Body of pancreas (tissue), 4 donors: Measurements from ENCODE around the gene ASAP2. TPM values are rescaled to one million over a fixed set of nuclear protein-coding genes. Genes with fewer than 3 reads are reported as not detected.

Experiments
- ATAC-seq: fragments of 150-250 bp; one replicate; pipeline ENCODE4 v1.9.1; 2016
- DNase-seq, 4 donors: peaks; one replicate each; pipeline ENCODE4 v3.0.0-alpha.2; 2019
- H3K27ac ChIP-seq, 4 donors: fragments of 200-600 bp; sonication (generic); 1 replicate in 3 of 4; 2 replicates in 1 of 4; pipeline versions ENCODE4 v1.5.1 to v1.6.1; 2016 to 2019; ENCODE audit warnings: mild to moderate bottlenecking in 1 of 4, mixed read lengths in 1 of 4, moderate library complexity in 1 of 4
- H3K27me3 ChIP-seq, 2 donors: fragments of 200-600 bp; sonication (generic); one replicate each; pipeline ENCODE4 v1.6.0; 2016; ENCODE audit warnings: mild to moderate bottlenecking in 1 of 2
- H3K36me3 ChIP-seq, 2 donors: fragments of 200-600 bp; sonication (generic); replicated peaks in 1 of 2; 2 replicates each; pipeline ENCODE4 v1.5.1; 2016; ENCODE audit warnings: low read depth in 2 of 2; ENCODE audit not compliant: insufficient read depth in 1 of 2
- H3K4me1 ChIP-seq: fragments of 200-600 bp; sonication (generic); one replicate; pipeline ENCODE4 v1.6.0; 2016
- H3K4me3 ChIP-seq, 2 donors: fragments of 200-600 bp; sonication (generic); 1 replicate in 1 of 2; 2 replicates in 1 of 2; pipeline ENCODE4 v1.5.1; 2016 to 2019
- H3K9me3 ChIP-seq, 3 donors: fragments of 200-600 bp; sonication (generic); 1 replicate in 2 of 3; 2 replicates in 1 of 3; pipeline ENCODE4 v1.5.1; 2016
- CTCF ChIP-seq, 7 experiments: fragments of 450-650 bp in 4 of 7; fragments of 200-600 bp in 3 of 7; sonication (generic) in 3 of 7; IDR thresholded peaks; one replicate each; pipeline ENCODE4 v1.5.1; 2016 to 2019; ENCODE audit warnings: antibody characterized with exemption in 7 of 7
- POLR2A ChIP-seq, 3 donors: fragments of 450-650 bp; IDR thresholded peaks; one replicate each; pipeline ENCODE4 v1.6.1; 2016; ENCODE audit warnings: antibody characterized with exemption in 3 of 3, mild to moderate bottlenecking in 2 of 3
- WGBS, 2 donors: methylation state at CpG; one replicate each; pipeline ENCODE4 v1.1.5; 2017; 5-methylcytosine and 5-hydroxymethylcytosine counted together
- intact Hi-C: fragments of 100-400 bp; cut with DNase I; formaldehyde crosslinking; loops from one replicate; pipeline ENCODE4 v1.15.1; 2023
- total RNA-seq, 2 donors: library from RNA; depleted of rRNA; stranded (reverse); fragments of >200 nt; gene quantifications; one replicate each; pipeline ENCODE4 v1.1.0, GENCODE V29; 2016

ASAP2 gene
- total RNA-seq, 2 donors from 2014 or later, result 12.5 to 23.7 TPM

DNA sequence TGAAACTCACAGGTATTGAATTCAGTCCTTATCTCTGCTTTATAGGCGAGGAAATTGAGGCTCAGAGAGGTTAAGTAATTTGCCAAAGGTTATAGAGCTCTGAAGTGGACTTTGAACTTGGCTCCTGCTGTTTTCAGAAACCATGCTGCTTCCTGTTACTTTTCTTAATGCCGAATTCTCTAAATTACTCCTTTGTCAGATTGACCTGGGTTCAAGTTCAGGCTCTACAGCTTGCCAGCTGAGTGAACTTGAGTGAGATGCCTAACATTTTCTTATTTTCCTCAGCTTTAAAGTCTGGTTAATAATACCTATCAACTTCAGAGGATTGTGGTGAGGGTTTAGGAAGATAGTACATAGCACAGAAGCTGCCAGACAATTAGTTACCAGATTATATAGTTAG, 3.4 kb downstream of the ASAP2 start:
- DNase-seq, result no peak
- intact Hi-C loops, result no loop called here
- Histone ChIP-seq H3K27me3 (no peaks in the 10 kb centered on the region), H3K27ac (peak overlapping the region in 1 of 4 donors; percentile 14), H3K4me3 (no peak overlapping the region), H3K9me3 (no peaks in the 10 kb centered on the region), H3K4me1 (peaks cover 61% of the 10 kb centered on the region), H3K36me3 (no peaks in the 10 kb centered on the region)
- 14 to 18% methylated on average over 2 of the region's 2 CpGs for WGBS, 2 donors
- ATAC-seq, result no peak
- TF ChIP-seq CTCF (IDR thresholded peaks at IDR 0.05) (no peak), POLR2A (IDR thresholded peaks at IDR 0.05) (no peak)

GRCh38 chr2:9211496-9211895, 4.9 kb downstream of the ASAP2 start:
- Histone ChIP-seq H3K36me3 (no peaks in the 10 kb centered on the region), H3K9me3 (no peaks in the 10 kb centered on the region), H3K4me3 (no peak overlapping the region), H3K27me3 (no peaks in the 10 kb centered on the region), H3K27ac (peak overlapping the region; percentile 43 to 65 (median 53)), H3K4me1 (peaks cover 50% of the 10 kb centered on the region)
- TF ChIP-seq POLR2A (IDR thresholded peaks at IDR 0.05), result no peak
- TF ChIP-seq CTCF (IDR thresholded peaks at IDR 0.05), result no peak
- WGBS, 2 donors, result 56 to 61% methylated on average over 4 of the region's 4 CpGs
- DNase-seq (no peak), ATAC-seq (no peak)
- intact Hi-C loops, result no loop called here

DNA sequence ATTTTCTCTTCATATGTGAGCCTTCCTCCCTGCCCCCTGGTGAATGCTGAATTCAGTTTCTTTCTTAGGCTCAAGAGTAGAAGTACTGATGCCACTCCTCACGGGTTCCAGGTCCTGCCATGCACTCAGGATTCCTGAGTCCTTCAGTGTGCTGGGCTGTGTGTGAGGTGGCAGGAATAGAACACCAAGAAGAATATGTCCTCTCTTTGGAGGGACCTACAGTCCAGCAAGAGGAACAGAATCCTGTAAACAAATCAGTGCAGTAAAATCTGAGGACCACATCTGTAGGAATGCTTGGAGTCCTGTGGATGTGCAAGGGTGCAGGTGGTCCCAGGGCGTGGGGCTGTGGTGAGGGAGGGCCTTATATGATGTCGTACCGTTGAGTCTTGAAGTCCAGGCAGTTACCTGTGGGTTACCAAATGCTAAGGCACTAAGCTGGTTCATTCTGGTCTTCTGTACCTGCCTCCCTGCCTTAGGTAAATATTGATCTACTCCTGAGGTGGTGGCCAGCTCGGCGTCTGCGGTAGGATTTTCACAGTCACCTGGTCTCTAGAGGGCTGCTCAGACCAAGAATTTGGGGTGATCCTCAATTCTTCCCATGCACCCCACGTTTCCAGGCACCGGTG, 5.5 kb downstream of the ASAP2 start:
- Histone ChIP-seq H3K4me1 (peaks cover 53% of the 10 kb centered on the region), H3K4me3 (no peak overlapping the region), H3K9me3 (no peaks in the 10 kb centered on the region), H3K36me3 (no peaks in the 10 kb centered on the region), H3K27ac (peak overlapping the region; percentile 43 to 65 (median 53)), H3K27me3 (no peaks in the 10 kb centered on the region)
- TF ChIP-seq POLR2A (IDR thresholded peaks at IDR 0.05), result no peak
- no peak for TF ChIP-seq CTCF (IDR thresholded peaks at IDR 0.05)
- DNase-seq (peak in 3 of 4 donors; percentile 44 to 60 (median 60)), ATAC-seq (peak; percentile 52)
- 36 to 43% methylated on average over 9 of the region's 9 CpGs for WGBS, 2 donors
- intact Hi-C loops, result no loop called here

- no peaks in the 10 kb centered on the region for H3K27me3 ChIP-seq
- ATAC-seq (peak; percentile 27), DNase-seq (peak in 1 of 4 donors; percentile 22)
- no peak overlapping the region for H3K4me3 ChIP-seq
- WGBS, 2 donors, result 56 to 61% methylated on average over 19 of the region's 19 CpGs
- H3K4me1 ChIP-seq, result peaks cover 55% of the 10 kb centered on the region
- peak overlapping the region; percentile 43 to 65 (median 53) for H3K27ac ChIP-seq
- intact Hi-C loops, result no loop called here
- no peaks in the 10 kb centered on the region for H3K36me3 ChIP-seq
- TF ChIP-seq CTCF (IDR thresholded peaks at IDR 0.05) (no peak), POLR2A (IDR thresholded peaks at IDR 0.05) (no peak)
- H3K9me3 ChIP-seq, result no peaks in the 10 kb centered on the region
Observed at GRCh38 chr2:9212661-9213411, 6.2 kb downstream of the ASAP2 start.
